Panc1 (cell line): Measurements from ENCODE around the gene PRSS27. TPM values are rescaled to one million over a fixed set of nuclear protein-coding genes. Genes with fewer than 3 reads are reported as not detected.
A peak's percentile ranks its signal among the peaks of the same experiment; 100 is the strongest.

Experiments
- ATAC-seq: fragments of 200-7000 bp; cut with Tn5 transposase; 2 replicates; pipeline ENCODE4 v1.9.1; 2020; ENCODE audit warnings: mild to moderate bottlenecking, moderate library complexity
- BruUV-seq: library from RNA; stranded (reverse); fragments of 400-500 nt; replicated peaks from 2 replicates; lab custom pipeline; 2021; lab: Mats Ljungman, UMichigan
- CTCF ChIA-PET: fragments of 300-600 bp; sonication (Branson Sonifier 250); formaldehyde crosslinking; loops from one replicate; lab custom pipeline; 2022; ENCODE audit warnings: antibody characterized with exemption; lab: Charles Lee
- POLR2A ChIA-PET: fragments of 300-600 bp; sonication (Branson Sonifier 250); formaldehyde crosslinking; loops from one replicate; lab custom pipeline; 2022; ENCODE audit warnings: antibody characterized with exemption; lab: Charles Lee
- DNase-seq: peaks from one replicate; pipeline ENCODE4 v3.0.0-alpha.2; 2010; ENCODE audit warnings: low read depth, low spot score
- H3K27ac ChIP-seq: 2 replicates; pipeline ENCODE4 v1.5.1; 2011; ENCODE audit warnings: mild to moderate bottlenecking, low read length, inconsistent platforms
- H3K27me3 ChIP-seq: fragments of 200-500 bp; sonication (Bioruptor generic); 2 replicates; pipeline ENCODE4 v1.6.0; 2014; ENCODE audit warnings: low read length, inconsistent platforms; ENCODE audit not compliant: control insufficient read depth, insufficient read depth
- H3K36me3 ChIP-seq: fragments of 200-500 bp; sonication (Bioruptor generic); 2 replicates; pipeline ENCODE4 v1.5.1; 2014; ENCODE audit warnings: inconsistent platforms, mild to moderate bottlenecking, low read length, moderate library complexity; ENCODE audit not compliant: control insufficient read depth, insufficient read depth
- H3K4me1 ChIP-seq: 2 replicates; pipeline ENCODE4 v1.5.1; 2011; ENCODE audit warnings: inconsistent platforms, mild to moderate bottlenecking, low read length, moderate library complexity; ENCODE audit not compliant: control insufficient read depth, insufficient read depth
- H3K4me3 ChIP-seq, 2 experiments: 2 replicates each; pipeline ENCODE4 v1.5.1; 2011 to 2012; ENCODE audit warnings: low read depth in 2 of 2, low read length in 2 of 2, mild to moderate bottlenecking in 2 of 2, inconsistent platforms in 1 of 2, moderate library complexity in 1 of 2
- H3K9me3 ChIP-seq: fragments of 200-500 bp; sonication (Bioruptor generic); 2 replicates; pipeline ENCODE4 v1.5.1; 2014; ENCODE audit warnings: low read depth, mild to moderate bottlenecking, inconsistent platforms, low read length, moderate library complexity; ENCODE audit not compliant: control insufficient read depth, insufficient read depth
- CTCF ChIP-seq: fragments of 450-650 bp; IDR thresholded peaks from 2 replicates; pipeline ENCODE4 v1.5.1; 2017; ENCODE audit warnings: mild to moderate bottlenecking
- POLR2AphosphoS5 ChIP-seq: IDR thresholded peaks from 2 replicates; pipeline ENCODE4 v1.6.1; 2012; ENCODE audit warnings: mild to moderate bottlenecking, low read depth, low read length, moderate library complexity
- REST ChIP-seq, 2 experiments: IDR thresholded peaks; 2 replicates each; pipeline ENCODE4 v1.6.1; 2011 to 2012; ENCODE audit warnings: low read depth in 2 of 2, control low read depth in 1 of 2, low read length in 1 of 2, mild to moderate bottlenecking in 1 of 2, moderate library complexity in 1 of 2; ENCODE audit not compliant: insufficient read depth in 1 of 2
- SIN3A ChIP-seq: IDR thresholded peaks from 2 replicates; pipeline ENCODE4 v1.6.1; 2012; ENCODE audit warnings: low read depth, mild to moderate bottlenecking, low read length, moderate library complexity, borderline replicate concordance; ENCODE audit not compliant: insufficient read depth
- TCF7L2 ChIP-seq: IDR thresholded peaks from 2 replicates; pipeline ENCODE4 v1.6.1; 2011; ENCODE audit warnings: mild to moderate bottlenecking, low read depth, low read length, inconsistent platforms
- in situ Hi-C: cut with HindIII; loops from 2 replicates; pipeline ENCODE4 v1.10.0; 2016; ENCODE audit warnings: low sequenced_read_pairs, low pct_unique_long_range_greater_than_20kb
- intact Hi-C: fragments of 100-400 bp; cut with micrococcal nuclease; formaldehyde crosslinking; loops from one replicate; pipeline ENCODE4 v1.10.0; 2022; ENCODE audit not compliant: unreplicated experiment
- total RNA-seq: library from RNA; stranded (reverse); gene quantifications from one replicate; pipeline ENCODE4 v1.2.1, GENCODE V29; 2021; ENCODE audit not compliant: unreplicated experiment

Gene PRSS27
- total RNA-seq, 1 experiment from 2014 or later: 3.3 TPM

- in situ Hi-C loops: no loop called here
- no peak for DNase-seq
- H3K27me3 ChIP-seq: no peaks in the 10 kb centered on the region
- no TSS peak for BruUV-seq
- no peaks in the 10 kb centered on the region for H3K36me3 ChIP-seq
- no peaks in the 10 kb centered on the region for H3K4me1 ChIP-seq
- no peaks in the 10 kb centered on the region for H3K9me3 ChIP-seq
- H3K27ac ChIP-seq: no peak overlapping the region
- POLR2A ChIA-PET: no interaction called here
- TF ChIP-seq TCF7L2: no peak
- TF ChIP-seq REST (IDR thresholded peaks at IDR 0.05; ENCODE audit: insufficient read depth in 1 of 2, low read depth in 2 of 2, low read length in 1 of 2): no peak
- TF ChIP-seq POLR2AphosphoS5: no peak
- TF ChIP-seq SIN3A: no peak
- TF ChIP-seq CTCF: no peak
- intact Hi-C loops: no loop called here
- ATAC-seq: peak; percentile 3; the same call in 1 of the 2 replicates
- CTCF ChIA-PET: no interaction called here
- H3K4me3 ChIP-seq: no peak overlapping the region
Measured at GRCh38 chr16:2710711-2711231, 9.3 kb downstream of the PRSS27 start.

GRCh38 chr16:2710021-2710710 lies 9.9 kb downstream of the PRSS27 start:
- TF ChIP-seq REST (IDR thresholded peaks at IDR 0.05; ENCODE audit: insufficient read depth in 1 of 2, low read depth in 2 of 2, low read length in 1 of 2) (no peak), TCF7L2 (no peak)
- ChIA-PET POLR2A (no interaction called here), CTCF (no interaction called here)
- Histone ChIP-seq H3K27ac (no peak overlapping the region), H3K4me3 (no peak overlapping the region), H3K36me3 (no peaks in the 10 kb centered on the region), H3K27me3 (no peaks in the 10 kb centered on the region), H3K4me1 (no peaks in the 10 kb centered on the region), H3K9me3 (no peaks in the 10 kb centered on the region)
- no TSS peak for BruUV-seq
- in situ Hi-C loops: no loop called here
- intact Hi-C loops: no loop called here
- ATAC-seq: peak; percentile 7; the same call in 1 of the 2 replicates
- no peak for DNase-seq
